SK-N-SH (cell line): ENCODE results near the gene SLFNL1. TPM values are rescaled to one million over a fixed set of nuclear protein-coding genes. Genes with fewer than 3 reads are reported as not detected.

ENCODE experiments used
- CTCF ChIA-PET: fragments of 300-600, 350-600 bp; formaldehyde crosslinking; extraction: SDS; loops from one replicate; lab custom pipeline; 2021; lab: Yijun Ruan, JAX
- POLR2A ChIA-PET: fragments of 350-600 bp; sonication (Branson Sonifier 250); formaldehyde crosslinking; extraction: SDS; loops from one replicate; lab custom pipeline; 2020; ENCODE audit warnings: antibody characterized with exemption, inconsistent platforms; lab: Yijun Ruan, JAX
- DNase-seq: peaks from one replicate; pipeline ENCODE4 v3.0.0; 2012
- H2AFZ ChIP-seq: fragments of 200-600 bp; sonication (generic); 2 replicates; pipeline ENCODE4 v1.8.1; 2016; ENCODE audit warnings: antibody characterized with exemption, mild to moderate bottlenecking, low read depth
- H3F3A ChIP-seq: fragments of 200-600 bp; sonication (generic); replicated peaks from 2 replicates; pipeline ENCODE3; 2016; ENCODE audit warnings: antibody characterized with exemption, mild to moderate bottlenecking; ENCODE audit not compliant: insufficient read depth
- H3K27ac ChIP-seq, 2 experiments: fragments of 200-500 bp in 1 of 2; fragments of 200-600 bp in 1 of 2; sonication (Bioruptor generic) in 1 of 2; sonication (generic), shearing (Covaris generic) in 1 of 2; 2 replicates each; pipeline versions ENCODE4 v1.5.1 to v1.6.1; 2014 to 2016; ENCODE audit warnings: low read depth in 2 of 2, inconsistent platforms in 1 of 2, low read length in 1 of 2, mild to moderate bottlenecking in 1 of 2, mixed read lengths in 1 of 2
- H3K27me3 ChIP-seq: fragments of 200-600 bp; sonication (generic), shearing (Covaris generic); 2 replicates; pipeline ENCODE4 v1.6.1; 2016; ENCODE audit warnings: mixed run types; ENCODE audit not compliant: insufficient read depth
- H3K36me3 ChIP-seq, 2 experiments: fragments of 200-500 bp in 1 of 2; fragments of 200-600 bp in 1 of 2; sonication (Bioruptor generic) in 1 of 2; sonication (generic) in 1 of 2; replicated peaks in 1 of 2; 2 replicates each; pipeline versions ENCODE3 to v1.5.1; 2014 to 2016; ENCODE audit warnings: low read length in 1 of 2, mild to moderate bottlenecking in 1 of 2; ENCODE audit not compliant: insufficient read depth in 2 of 2, control insufficient read depth in 1 of 2
- H3K4me1 ChIP-seq, 2 experiments: fragments of 200-500 bp in 1 of 2; fragments of 200-600 bp in 1 of 2; sonication (Bioruptor generic) in 1 of 2; sonication (generic), shearing (Covaris generic) in 1 of 2; 2 replicates each; pipeline versions ENCODE4 v1.5.1 to v1.6.1; 2014 to 2016; ENCODE audit warnings: low read depth in 1 of 2, low read length in 1 of 2, mixed run types in 1 of 2; ENCODE audit not compliant: insufficient read depth in 2 of 2, control insufficient read depth in 1 of 2
- H3K4me2 ChIP-seq: fragments of 200-600 bp; sonication (generic), shearing (Covaris generic); 2 replicates; pipeline ENCODE4 v1.6.1; 2017; ENCODE audit warnings: mixed run types
- H3K4me3 ChIP-seq, 2 experiments: fragments of 200-500 bp in 1 of 2; fragments of 200-600 bp in 1 of 2; sonication (Bioruptor generic) in 1 of 2; sonication (generic), shearing (Covaris generic) in 1 of 2; 2 replicates each; pipeline versions ENCODE4 v1.5.1 to v1.8.1; 2014 to 2016; ENCODE audit warnings: low read depth in 2 of 2, inconsistent platforms in 1 of 2, low read length in 1 of 2, mild to moderate bottlenecking in 1 of 2, mixed read lengths in 1 of 2, moderate library complexity in 1 of 2
- H3K79me2 ChIP-seq: fragments of 200-600 bp; sonication (generic); 2 replicates; pipeline ENCODE4 v1.8.1; 2017; ENCODE audit warnings: mild to moderate bottlenecking; ENCODE audit not compliant: insufficient read depth
- H3K9ac ChIP-seq: fragments of 200-600 bp; sonication (generic); 2 replicates; pipeline ENCODE4 v1.6.1; 2017; ENCODE audit warnings: mixed run types
- H3K9me2 ChIP-seq: fragments of 200-600 bp; sonication (generic); 2 replicates; pipeline ENCODE4 v1.6.1; 2017; ENCODE audit warnings: mixed run types
- H3K9me3 ChIP-seq: fragments of 200-600 bp; sonication (generic); 2 replicates; pipeline ENCODE4 v1.6.1; 2017; ENCODE audit warnings: mixed run types, mild to moderate bottlenecking, moderate library complexity
- H4K20me1 ChIP-seq: fragments of 200-600 bp; sonication (generic); 2 replicates; pipeline ENCODE4 v1.6.1; 2017; ENCODE audit warnings: mild to moderate bottlenecking, mixed run types; ENCODE audit not compliant: insufficient read depth
- EP300 ChIP-seq, 2 experiments: IDR thresholded peaks; 2 replicates each; pipeline versions ENCODE4 v1.4.0 to v1.6.1; 2012; ENCODE audit warnings: borderline replicate concordance in 1 of 2, low read depth in 1 of 2, low read length in 1 of 2
- EZH2phosphoT487 ChIP-seq: fragments of 200-600 bp; sonication (generic); IDR thresholded peaks from 2 replicates; pipeline ENCODE4 v1.6.1; 2017; ENCODE audit warnings: low read depth, mixed run types, mild to moderate bottlenecking, antibody characterized with exemption, moderate library complexity, borderline replicate concordance
- FOSL2 ChIP-seq: IDR thresholded peaks from 2 replicates; pipeline ENCODE4 v1.4.0; 2012; ENCODE audit warnings: low read depth, mild to moderate bottlenecking, moderate library complexity, borderline replicate concordance
- FOXM1 ChIP-seq: IDR thresholded peaks from 2 replicates; pipeline ENCODE4 v1.4.0; 2012; ENCODE audit warnings: low read depth, mild to moderate bottlenecking
- GATA2 ChIP-seq: sonication (generic); formaldehyde crosslinking; IDR thresholded peaks from 2 replicates; pipeline ENCODE4 v1.5.0; 2020; ENCODE audit warnings: mild to moderate bottlenecking, missing genetic modification reagents
- JUND ChIP-seq: IDR thresholded peaks from 2 replicates; pipeline ENCODE4 v1.4.0; 2012
- MEF2A ChIP-seq: IDR thresholded peaks from 2 replicates; pipeline ENCODE4 v1.4.0; 2012; ENCODE audit warnings: low read depth, borderline replicate concordance
- MXI1 ChIP-seq: IDR thresholded peaks from 2 replicates; pipeline ENCODE4 v1.6.1; 2012; ENCODE audit warnings: mild to moderate bottlenecking, low read depth, low read length, improper control_type of control experiment
- NFIC ChIP-seq: IDR thresholded peaks from 2 replicates; pipeline ENCODE4 v1.4.0; 2012; ENCODE audit warnings: borderline replicate concordance
- POLR2AphosphoS5 ChIP-seq: IDR thresholded peaks from 2 replicates; pipeline ENCODE4 v1.6.1; 2012; ENCODE audit warnings: low read depth, low read length
- RFX5 ChIP-seq: IDR thresholded peaks from 2 replicates; pipeline ENCODE4 v1.6.1; 2012; ENCODE audit warnings: mild to moderate bottlenecking, improper control_type of control experiment, low read length
- RXRA ChIP-seq: IDR thresholded peaks from 2 replicates; pipeline ENCODE4 v1.4.0; 2012; ENCODE audit warnings: low read depth, mild to moderate bottlenecking, borderline replicate concordance
- SIN3A ChIP-seq: IDR thresholded peaks from 2 replicates; pipeline ENCODE4 v1.6.1; 2012; ENCODE audit warnings: low read depth, mild to moderate bottlenecking, low read length, moderate library complexity, borderline replicate concordance
- TEAD4 ChIP-seq: IDR thresholded peaks from 2 replicates; pipeline ENCODE4 v1.4.0; 2012; ENCODE audit warnings: mild to moderate bottlenecking, borderline replicate concordance; ENCODE audit not compliant: insufficient read depth
- YY1 ChIP-seq: IDR thresholded peaks from 2 replicates; pipeline ENCODE4 v1.4.0; 2012; ENCODE audit warnings: low read depth, mild to moderate bottlenecking
- WGBS: methylation state at CpG from one replicate; pipeline ENCODE4 v1.1.6; 2017; ENCODE audit warnings: low lambda C conversion rate; 5-methylcytosine and 5-hydroxymethylcytosine counted together
- polyA plus RNA-seq, 3 experiments: library from polyadenylated mRNA; depleted of rRNA; stranded (reverse); fragments of >200 nt; gene quantifications; 2 replicates each; pipeline ENCODE4 v1.2.3, GENCODE V29; 2012
- TF ChIP-seq, protein P1 (sequence below): IDR thresholded peaks from 2 replicates; pipeline ENCODE4 v1.4.0; 2012; ENCODE audit warnings: low read depth, borderline replicate concordance
- TF ChIP-seq, protein P2 (sequence below): fragments of 150-350 bp; IDR thresholded peaks from 2 replicates; pipeline ENCODE4 v1.6.1; 2017; ENCODE audit warnings: antibody characterized with exemption, low read length, low read depth, borderline replicate concordance
- TF ChIP-seq, protein P3 (sequence below): IDR thresholded peaks from 2 replicates; pipeline ENCODE4 v1.4.0; 2012; ENCODE audit warnings: low read depth
- TF ChIP-seq, protein P4 (sequence below): IDR thresholded peaks from 2 replicates; pipeline ENCODE4 v1.6.1; 2012; ENCODE audit warnings: mild to moderate bottlenecking, low read depth, low read length, moderate library complexity

The SLFNL1 gene
- polyA plus RNA-seq, 1 of the 3 experiments (the other 2 are of a cell fraction) = 0.26 TPM

DNA sequence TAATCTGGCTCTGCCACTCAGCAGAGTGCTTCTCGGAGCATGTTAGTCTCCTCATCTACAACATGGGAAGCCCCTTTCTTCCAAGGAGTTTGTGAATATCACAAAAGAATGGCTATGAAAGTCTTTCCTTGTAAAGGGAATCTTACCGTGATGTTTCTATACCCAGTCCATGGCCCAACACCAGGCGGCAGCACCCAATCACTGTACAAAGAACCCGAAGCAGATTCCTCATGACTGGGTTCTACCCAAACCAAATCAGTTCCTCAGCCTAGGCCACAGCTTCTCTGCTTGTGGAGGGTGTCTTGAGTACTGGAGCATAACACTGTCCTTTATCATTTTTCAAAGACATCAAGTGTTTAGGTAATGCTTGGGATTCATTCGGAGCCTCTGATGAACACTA, 16.6 kb upstream of the SLFNL1 start:
- H3K4me3 ChIP-seq = no peak overlapping the region
- H4K20me1 ChIP-seq = no peaks in the 10 kb centered on the region
- DNase-seq = no peak
- no peak overlapping the region for H3K27ac ChIP-seq
- H3K36me3 ChIP-seq = peaks cover 31 to 63% of the 10 kb centered on the region in 2 experiments
- H2AFZ ChIP-seq = no peak overlapping the region
- ChIA-PET CTCF (interaction anchor here (1.0 to 3.4 kb wide), 5 partner anchors 12 to 245 kb away, joined by 4 to 12 read pairs (median 4); partner anchors contain the start of gene SLFNL1), POLR2A (no interaction called here)
- H3K9ac ChIP-seq = no peak overlapping the region
- TF ChIP-seq JUND (no peak), EP300 (IDR thresholded peaks at IDR 0.05; ENCODE audit: borderline replicate concordance in 1 of 2, low read depth in 1 of 2, low read length in 1 of 2) (no peak), FOXM1 (no peak), FOSL2 (no peak), GATA2 (no peak), MEF2A (no peak), RFX5 (no peak), POLR2AphosphoS5 (no peak), TEAD4 (no peak), SIN3A (no peak), MXI1 (no peak), YY1 (no peak), EZH2phosphoT487 (no peak), RXRA (no peak), NFIC (no peak)
- TF ChIP-seq, protein P1, sequence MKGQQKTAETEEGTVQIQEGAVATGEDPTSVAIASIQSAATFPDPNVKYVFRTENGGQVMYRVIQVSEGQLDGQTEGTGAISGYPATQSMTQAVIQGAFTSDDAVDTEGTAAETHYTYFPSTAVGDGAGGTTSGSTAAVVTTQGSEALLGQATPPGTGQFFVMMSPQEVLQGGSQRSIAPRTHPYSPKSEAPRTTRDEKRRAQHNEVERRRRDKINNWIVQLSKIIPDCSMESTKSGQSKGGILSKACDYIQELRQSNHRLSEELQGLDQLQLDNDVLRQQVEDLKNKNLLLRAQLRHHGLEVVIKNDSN = no peak
- TF ChIP-seq, protein P2, sequence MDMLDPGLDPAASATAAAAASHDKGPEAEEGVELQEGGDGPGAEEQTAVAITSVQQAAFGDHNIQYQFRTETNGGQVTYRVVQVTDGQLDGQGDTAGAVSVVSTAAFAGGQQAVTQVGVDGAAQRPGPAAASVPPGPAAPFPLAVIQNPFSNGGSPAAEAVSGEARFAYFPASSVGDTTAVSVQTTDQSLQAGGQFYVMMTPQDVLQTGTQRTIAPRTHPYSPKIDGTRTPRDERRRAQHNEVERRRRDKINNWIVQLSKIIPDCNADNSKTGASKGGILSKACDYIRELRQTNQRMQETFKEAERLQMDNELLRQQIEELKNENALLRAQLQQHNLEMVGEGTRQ = no peak
- TF ChIP-seq, protein P3, sequence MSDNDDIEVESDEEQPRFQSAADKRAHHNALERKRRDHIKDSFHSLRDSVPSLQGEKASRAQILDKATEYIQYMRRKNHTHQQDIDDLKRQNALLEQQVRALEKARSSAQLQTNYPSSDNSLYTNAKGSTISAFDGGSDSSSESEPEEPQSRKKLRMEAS = no peak
- TF ChIP-seq, protein P4, sequence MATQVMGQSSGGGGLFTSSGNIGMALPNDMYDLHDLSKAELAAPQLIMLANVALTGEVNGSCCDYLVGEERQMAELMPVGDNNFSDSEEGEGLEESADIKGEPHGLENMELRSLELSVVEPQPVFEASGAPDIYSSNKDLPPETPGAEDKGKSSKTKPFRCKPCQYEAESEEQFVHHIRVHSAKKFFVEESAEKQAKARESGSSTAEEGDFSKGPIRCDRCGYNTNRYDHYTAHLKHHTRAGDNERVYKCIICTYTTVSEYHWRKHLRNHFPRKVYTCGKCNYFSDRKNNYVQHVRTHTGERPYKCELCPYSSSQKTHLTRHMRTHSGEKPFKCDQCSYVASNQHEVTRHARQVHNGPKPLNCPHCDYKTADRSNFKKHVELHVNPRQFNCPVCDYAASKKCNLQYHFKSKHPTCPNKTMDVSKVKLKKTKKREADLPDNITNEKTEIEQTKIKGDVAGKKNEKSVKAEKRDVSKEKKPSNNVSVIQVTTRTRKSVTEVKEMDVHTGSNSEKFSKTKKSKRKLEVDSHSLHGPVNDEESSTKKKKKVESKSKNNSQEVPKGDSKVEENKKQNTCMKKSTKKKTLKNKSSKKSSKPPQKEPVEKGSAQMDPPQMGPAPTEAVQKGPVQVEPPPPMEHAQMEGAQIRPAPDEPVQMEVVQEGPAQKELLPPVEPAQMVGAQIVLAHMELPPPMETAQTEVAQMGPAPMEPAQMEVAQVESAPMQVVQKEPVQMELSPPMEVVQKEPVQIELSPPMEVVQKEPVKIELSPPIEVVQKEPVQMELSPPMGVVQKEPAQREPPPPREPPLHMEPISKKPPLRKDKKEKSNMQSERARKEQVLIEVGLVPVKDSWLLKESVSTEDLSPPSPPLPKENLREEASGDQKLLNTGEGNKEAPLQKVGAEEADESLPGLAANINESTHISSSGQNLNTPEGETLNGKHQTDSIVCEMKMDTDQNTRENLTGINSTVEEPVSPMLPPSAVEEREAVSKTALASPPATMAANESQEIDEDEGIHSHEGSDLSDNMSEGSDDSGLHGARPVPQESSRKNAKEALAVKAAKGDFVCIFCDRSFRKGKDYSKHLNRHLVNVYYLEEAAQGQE = no peak
- H3K4me2 ChIP-seq = no peak overlapping the region
- H3K27me3 ChIP-seq = no peaks in the 10 kb centered on the region
- H3K9me2 ChIP-seq = no peaks in the 10 kb centered on the region
- no peaks in the 10 kb centered on the region for H3K9me3 ChIP-seq
- peaks cover 4% of the 10 kb centered on the region for H3F3A ChIP-seq
- no peaks in the 10 kb centered on the region for H3K4me1 ChIP-seq
- H3K79me2 ChIP-seq = no peaks in the 10 kb centered on the region
- WGBS = 92% methylated on average over 5 of the region's 5 CpGs
